Measurements from ENCODE around the gene AKR7A3. TPM values are rescaled to one million over a fixed set of nuclear protein-coding genes. Genes with fewer than 3 reads are reported as not detected.
A peak's percentile ranks its signal among the peaks of the same experiment; 100 is the strongest.

The AKR7A3 gene
- total RNA-seq, 4 donors from 2014 or later, result 0.13 to 1.6 (median 0.66) TPM

GRCh38 chr1:19310720-19311502, 22.3 kb upstream of the AKR7A3 start:
- peak overlapping the region; percentile 71 to 91 (median 80) for H3K4me3 ChIP-seq
- no peaks in the 10 kb centered on the region for H3K9me3 ChIP-seq
- H3K27ac ChIP-seq (replicated peaks in 1 of 4), result peak overlapping the region; percentile 77 to 93 (median 86)
- WGBS, result 51% methylated on average over 13 of the region's 13 CpGs
- intact Hi-C loops (cut with DNase I), result no loop called here
- peaks cover 17 to 58% (median 52%) of the 10 kb centered on the region in 4 donors for H3K4me1 ChIP-seq
- TF ChIP-seq EP300 (IDR thresholded peaks at IDR 0.05) (no peak), CTCF (IDR thresholded peaks at IDR 0.05) (no peak), POLR2AphosphoS5 (IDR thresholded peaks at IDR 0.05) (no peak), POLR2A (IDR thresholded peaks at IDR 0.05; ENCODE audit: low read depth) (no peak)
- H3K36me3 ChIP-seq, result peaks cover 5 to 28% (median 27%) of the 10 kb centered on the region in 4 donors
- no peaks in the 10 kb centered on the region for H3K27me3 ChIP-seq
- no peak for DNase-seq (ENCODE audit: extremely low spot score)

- DNase-seq (ENCODE audit: extremely low spot score), result no peak
- H3K4me3 ChIP-seq, result no peak overlapping the region
- no peak for TF ChIP-seq POLR2A (IDR thresholded peaks at IDR 0.05; ENCODE audit: low read depth)
- TF ChIP-seq EP300 (IDR thresholded peaks at IDR 0.05), result no peak
- no peak for TF ChIP-seq POLR2AphosphoS5 (IDR thresholded peaks at IDR 0.05)
- no peak for TF ChIP-seq CTCF (IDR thresholded peaks at IDR 0.05)
- no peak overlapping the region for H3K27ac ChIP-seq (replicated peaks in 1 of 4)
- H3K9me3 ChIP-seq, result no peaks in the 10 kb centered on the region
- no peaks in the 10 kb centered on the region for H3K27me3 ChIP-seq
- WGBS, result 84% methylated on average over 7 of the region's 7 CpGs
- intact Hi-C loops (cut with DNase I), result no loop called here
- H3K4me1 ChIP-seq, result peaks cover 17 to 50% (median 43%) of the 10 kb centered on the region in 4 donors
- peaks cover 5 to 37% (median 35%) of the 10 kb centered on the region in 4 donors for H3K36me3 ChIP-seq
Observed at GRCh38 chr1:19310061-19310460, 21.5 kb upstream of the AKR7A3 start.

GRCh38 chr1:19309123-19309813, 20.7 kb upstream of the AKR7A3 start:
- Histone ChIP-seq H3K27ac (replicated peaks in 1 of 4) (no peak overlapping the region), H3K36me3 (peaks cover 9 to 45% (median 43%) of the 10 kb centered on the region in 4 donors), H3K9me3 (no peaks in the 10 kb centered on the region), H3K27me3 (no peaks in the 10 kb centered on the region), H3K4me3 (no peak overlapping the region), H3K4me1 (peaks cover 17 to 45% (median 36%) of the 10 kb centered on the region in 4 donors)
- intact Hi-C loops (cut with DNase I), result loop anchor here (10.0 kb wide), 1 partner anchor 54 kb away; the partner anchor contains the start of genes EMC1 and MRTO4
- DNase-seq (ENCODE audit: extremely low spot score), result no peak
- WGBS, result 80% methylated on average over 6 of the region's 6 CpGs
- TF ChIP-seq POLR2A (IDR thresholded peaks at IDR 0.05; ENCODE audit: low read depth), result no peak
- TF ChIP-seq POLR2AphosphoS5 (IDR thresholded peaks at IDR 0.05), result no peak
- TF ChIP-seq EP300 (IDR thresholded peaks at IDR 0.05), result no peak
- TF ChIP-seq CTCF (IDR thresholded peaks at IDR 0.05), result no peak

- Histone ChIP-seq H3K27me3 (no peaks in the 10 kb centered on the region), H3K27ac (replicated peaks in 1 of 4) (no peak overlapping the region), H3K4me3 (no peak overlapping the region), H3K4me1 (peaks cover 17 to 37% (median 29%) of the 10 kb centered on the region in 4 donors), H3K36me3 (peaks cover 16 to 53% (median 51%) of the 10 kb centered on the region in 4 donors), H3K9me3 (no peaks in the 10 kb centered on the region)
- intact Hi-C loops (cut with DNase I), result loop anchor here (10.0 kb wide), 1 partner anchor 54 kb away; the partner anchor contains the start of genes EMC1 and MRTO4
- TF ChIP-seq POLR2A (IDR thresholded peaks at IDR 0.05; ENCODE audit: low read depth) (no peak), POLR2AphosphoS5 (IDR thresholded peaks at IDR 0.05) (no peak), EP300 (IDR thresholded peaks at IDR 0.05) (no peak), CTCF (IDR thresholded peaks at IDR 0.05) (no peak)
- DNase-seq (ENCODE audit: extremely low spot score), result no peak
- 93% methylated on average over 3 of the region's 3 CpGs for WGBS
Observed at GRCh38 chr1:19308509-19308907, 19.9 kb upstream of the AKR7A3 start.
